GM23248 (cell line): ENCODE results near the gene NAP1L5.

ENCODE experiments used
- EZH2 ChIP-seq: fragments of 200-600 bp; sonication (generic); IDR thresholded peaks from 2 replicates; pipeline ENCODE4 v1.6.1; 2018; ENCODE audit warnings: antibody characterized with exemption, mild to moderate bottlenecking; ENCODE audit not compliant: insufficient read depth, poor library complexity, severe bottlenecking
- EZH2phosphoT487 ChIP-seq: fragments of 200-600 bp; sonication (generic); IDR thresholded peaks from 2 replicates; pipeline ENCODE4 v1.6.1; 2018; ENCODE audit warnings: antibody characterized with exemption, moderate library complexity, mild to moderate bottlenecking, low read depth; ENCODE audit not compliant: insufficient read depth

GRCh38 chr4:88659890-88660208 lies 37.8 kb downstream of the NAP1L5 start:
- TF ChIP-seq EZH2 (no peak), EZH2phosphoT487 (no peak)
